H1 (cell line): Measurements from ENCODE around the gene KCNMA1. TPM values are rescaled to one million over a fixed set of nuclear protein-coding genes. Genes with fewer than 3 reads are reported as not detected.

Source experiments
- CTCF ChIA-PET: fragments of 300-600 bp; sonication (Branson Sonifier 250); formaldehyde crosslinking; loops from one replicate; lab custom pipeline; 2021; ENCODE audit not compliant: partially characterized antibody; lab: Charles Lee
- POLR2A ChIA-PET: fragments of 300-600 bp; sonication (Branson Sonifier 250); formaldehyde crosslinking; loops from one replicate; lab custom pipeline; 2021; ENCODE audit warnings: inconsistent platforms; ENCODE audit not compliant: partially characterized antibody; lab: Charles Lee
- DNase-seq, 2 experiments: peaks; one replicate each; pipeline versions ENCODE4 v3.0.0 to v3.0.0-alpha.2; 2010 to 2022; ENCODE audit warnings: low spot score in 2 of 2, low read depth in 1 of 2, mixed read lengths in 1 of 2
- FAIRE-seq: peaks from 2 replicates; lab custom pipeline; 2011; peaks lifted over from hg19 to GRCh38; lab: Jason Lieb, UNC
- H2AFZ ChIP-seq: 2 replicates; pipeline ENCODE4 v1.8.1; 2012; ENCODE audit warnings: low read length, inconsistent platforms
- H2AK5ac ChIP-seq: 2 replicates; pipeline ENCODE4 v1.6.1; 2013; ENCODE audit warnings: low read depth, low read length
- H2BK120ac ChIP-seq: replicated peaks from 2 replicates; pipeline ENCODE3; 2013; ENCODE audit warnings: low read depth, low read length, inconsistent platforms
- H2BK12ac ChIP-seq: 2 replicates; pipeline ENCODE4 v1.6.1; 2013; ENCODE audit warnings: low read depth, low read length
- H2BK15ac ChIP-seq: 2 replicates; pipeline ENCODE4 v1.6.1; 2013; ENCODE audit warnings: low read length
- H2BK20ac ChIP-seq: 2 replicates; pipeline ENCODE4 v1.6.1; 2013; ENCODE audit warnings: low read length
- H2BK5ac ChIP-seq: 2 replicates; pipeline ENCODE4 v1.6.1; 2013; ENCODE audit warnings: low read depth, low read length
- H3K14ac ChIP-seq: 2 replicates; pipeline ENCODE4 v1.6.1; 2013; ENCODE audit warnings: inconsistent platforms; ENCODE audit not compliant: insufficient read length
- H3K18ac ChIP-seq: 2 replicates; pipeline ENCODE4 v1.6.1; 2013; ENCODE audit warnings: low read length; ENCODE audit errors: extremely low read depth
- H3K23ac ChIP-seq: 2 replicates; pipeline ENCODE4 v1.6.1; 2013; ENCODE audit warnings: inconsistent platforms; ENCODE audit not compliant: insufficient read length
- H3K23me2 ChIP-seq: 2 replicates; pipeline ENCODE4 v1.6.1; 2013; ENCODE audit warnings: low read depth, low read length
- H3K27ac ChIP-seq: 2 replicates; pipeline ENCODE4 v1.6.1; 2011; ENCODE audit warnings: low read depth, low read length, inconsistent platforms
- H3K27me3 ChIP-seq, 4 experiments: replicated peaks in 1 of 4; 1 replicate in 1 of 4; 2 replicates in 3 of 4; pipeline versions ENCODE4 v1.6.1 to v1.8.1; 2011 to 2013; ENCODE audit warnings: low read length in 3 of 4, mild to moderate bottlenecking in 3 of 4, inconsistent platforms in 2 of 4, mixed read lengths in 2 of 4, moderate library complexity in 1 of 4; ENCODE audit not compliant: control insufficient read depth in 3 of 4, insufficient read depth in 3 of 4; ENCODE audit errors: extremely low read depth in 1 of 4
- H3K36me3 ChIP-seq, 4 experiments: 2 replicates each; pipeline versions ENCODE4 v1.6.1 to v1.8.1; 2011 to 2013; ENCODE audit warnings: mild to moderate bottlenecking in 4 of 4, low read length in 3 of 4, moderate library complexity in 2 of 4, control low read depth in 1 of 4, inconsistent platforms in 1 of 4; ENCODE audit not compliant: insufficient read depth in 4 of 4, control insufficient read depth in 2 of 4
- H3K4ac ChIP-seq: replicated peaks from 2 replicates; pipeline ENCODE3; 2013; ENCODE audit warnings: low read length, low read depth, mixed read lengths, inconsistent platforms; ENCODE audit not compliant: insufficient read length
- H3K4me1 ChIP-seq, 4 experiments: replicated peaks in 1 of 4; 1 replicate in 1 of 4; 2 replicates in 3 of 4; pipeline versions ENCODE4 v1.6.1 to v1.8.1; 2011 to 2013; ENCODE audit warnings: low read length in 3 of 4, inconsistent platforms in 2 of 4, mixed read lengths in 1 of 4; ENCODE audit not compliant: insufficient read depth in 4 of 4, control insufficient read depth in 3 of 4
- H3K4me2 ChIP-seq, 2 experiments: 2 replicates each; pipeline versions ENCODE4 v1.6.1 to v1.8.1; 2011 to 2013; ENCODE audit warnings: low read depth in 2 of 2, low read length in 2 of 2, control low read depth in 1 of 2, inconsistent platforms in 1 of 2, mild to moderate bottlenecking in 1 of 2; ENCODE audit not compliant: insufficient read depth in 1 of 2
- H3K4me3 ChIP-seq, 4 experiments: fragments of 200-600, 300-600 bp in 1 of 4; sonication (generic), shearing (Covaris generic), sonication (Bioruptor Twin) in 1 of 4; 2 replicates each; pipeline versions ENCODE4 v1.5.1 to v1.8.1; 2011 to 2016; ENCODE audit warnings: low read length in 4 of 4, low read depth in 3 of 4, control low read depth in 2 of 4, inconsistent platforms in 2 of 4, mild to moderate bottlenecking in 2 of 4, mixed read lengths in 1 of 4, moderate library complexity in 1 of 4; ENCODE audit not compliant: insufficient read depth in 2 of 4; ENCODE audit errors: extremely low read depth in 1 of 4
- H3K56ac ChIP-seq: replicated peaks from 2 replicates; pipeline ENCODE3; 2013; ENCODE audit warnings: low read depth, mild to moderate bottlenecking, mixed read lengths, low read length, inconsistent platforms; ENCODE audit not compliant: insufficient read length
- H3K79me1 ChIP-seq: 2 replicates; pipeline ENCODE4 v1.6.1; 2013; ENCODE audit warnings: low read depth, low read length, control low read depth
- H3K79me2 ChIP-seq, 2 experiments: 2 replicates each; pipeline versions ENCODE4 v1.6.1 to v1.8.1; 2012 to 2013; ENCODE audit warnings: low read length in 2 of 2, mild to moderate bottlenecking in 2 of 2, inconsistent platforms in 1 of 2; ENCODE audit not compliant: insufficient read depth in 2 of 2, control insufficient read depth in 1 of 2
- H3K9ac ChIP-seq, 4 experiments: replicated peaks in 1 of 4; 1 replicate in 1 of 4; 2 replicates in 3 of 4; pipeline versions ENCODE4 v1.6.1 to v1.8.1; 2011 to 2013; ENCODE audit warnings: low read depth in 3 of 4, low read length in 3 of 4, control low read depth in 2 of 4, mild to moderate bottlenecking in 2 of 4, moderate library complexity in 2 of 4, inconsistent platforms in 1 of 4; ENCODE audit errors: extremely low read depth in 1 of 4
- H3K9me3 ChIP-seq, 2 experiments: 2 replicates each; pipeline versions ENCODE4 v1.6.1 to v1.8.1; 2012 to 2013; ENCODE audit warnings: mild to moderate bottlenecking in 2 of 2, moderate library complexity in 2 of 2, control low read depth in 1 of 2, inconsistent platforms in 1 of 2, low read depth in 1 of 2, low read length in 1 of 2, mixed read lengths in 1 of 2; ENCODE audit not compliant: insufficient read depth in 2 of 2
- H4K20me1 ChIP-seq, 2 experiments: replicated peaks in 1 of 2; 2 replicates each; pipeline versions ENCODE3 to v1.8.1; 2011 to 2013; ENCODE audit warnings: inconsistent platforms in 2 of 2, low read length in 2 of 2, mild to moderate bottlenecking in 1 of 2; ENCODE audit not compliant: insufficient read depth in 2 of 2, control insufficient read depth in 1 of 2
- H4K5ac ChIP-seq: 2 replicates; pipeline ENCODE4 v1.6.1; 2013; ENCODE audit warnings: low read length, low read depth, mixed read lengths, inconsistent platforms; ENCODE audit not compliant: insufficient read length
- H4K8ac ChIP-seq: 2 replicates; pipeline ENCODE4 v1.8.0; 2013; ENCODE audit warnings: mild to moderate bottlenecking, moderate library complexity, low read length, inconsistent platforms; ENCODE audit not compliant: insufficient read depth; ENCODE audit errors: extremely low read depth
- H4K91ac ChIP-seq: replicated peaks from 2 replicates; pipeline ENCODE3; 2013; ENCODE audit warnings: low read length, mixed read lengths, inconsistent platforms; ENCODE audit not compliant: insufficient read length
- NRF1 ChIP-seq: IDR thresholded peaks from 2 replicates; pipeline ENCODE4 v1.6.1; 2011; ENCODE audit warnings: mild to moderate bottlenecking, low read depth, low read length, improper control_type of control experiment
- POU5F1 ChIP-seq: IDR thresholded peaks from 2 replicates; pipeline ENCODE4 v1.6.1; 2011; ENCODE audit warnings: low read depth, mild to moderate bottlenecking, low read length, moderate library complexity
- SRF ChIP-seq: IDR thresholded peaks from 2 replicates; pipeline ENCODE4 v1.6.1; 2011; ENCODE audit warnings: mild to moderate bottlenecking, low read depth, low read length, moderate library complexity
- ZNF274 ChIP-seq: IDR thresholded peaks from 2 replicates; pipeline ENCODE4 v1.7.0; 2012; ENCODE audit warnings: low read length, borderline replicate concordance; ENCODE audit errors: extremely low read depth
- WGBS, 2 experiments: shearing (Covaris generic) in 1 of 2; methylation state at CpG; one replicate each; pipeline versions ENCODE4 v1.1.6 to v1.1.7; 2013 to 2015; ENCODE audit warnings: low lambda C conversion rate in 2 of 2, mixed read lengths in 2 of 2, inconsistent platforms in 1 of 2, low coverage in 1 of 2, missing lambda C conversion rate in 1 of 2; ENCODE audit not compliant: insufficient replicate concordance in 2 of 2, insufficient coverage in 1 of 2, insufficient read length in 1 of 2; ENCODE audit errors: extremely low coverage in 1 of 2, missing lambda C conversion rate in 1 of 2; 5-methylcytosine and 5-hydroxymethylcytosine counted together
- polyA plus RNA-seq, 7 experiments: library from polyadenylated mRNA; depleted of rRNA in 3 of 7; stranded (reverse) in 5 of 7; unstranded in 2 of 7; fragments of >200 nt in 5 of 7; fragments of 200-250 nt in 2 of 7; gene quantifications; 1 replicate in 5 of 7; 2 replicates in 1 of 7; 4 replicates in 1 of 7; pipeline versions ENCODE4 v1.2.1 to v1.2.3, GENCODE V29; 2011 to 2013; ENCODE audit warnings: missing spikeins in 2 of 7, mixed read lengths in 2 of 7
- total RNA-seq: library from RNA; stranded (reverse); fragmentation: NEBNext Ultra II Directional; extraction: Animal tissue kit (Norgen Biotek cat#: 25700); gene quantifications from 2 replicates; pipeline ENCODE4 v1.2.1, GENCODE V29; 2021

KCNMA1 gene
- total and polyA plus RNA-seq, 2 of the 8 experiments (the other 6 are each of a cell fraction or from before 2014, with no cell fraction given): 10.2 to 11.1 TPM

DNA sequence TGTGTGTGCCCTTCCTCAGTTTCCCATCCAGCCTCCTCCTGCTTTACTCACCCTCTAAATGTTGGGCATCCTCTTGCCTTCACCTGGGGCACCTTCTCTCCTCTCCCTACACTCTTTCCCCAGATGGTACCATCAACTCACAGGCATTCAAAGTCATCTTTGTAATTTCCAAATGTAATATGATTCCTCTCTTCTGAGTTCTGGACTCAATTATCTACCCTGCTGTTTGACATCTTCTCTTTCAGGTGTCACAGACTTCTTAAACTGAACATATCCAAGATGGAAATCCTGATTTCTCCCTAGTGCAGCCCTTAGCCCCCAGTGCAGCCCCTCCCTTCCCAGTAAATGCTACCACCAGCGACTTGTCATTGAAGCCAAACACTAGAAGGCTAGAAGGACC is 422.8 kb downstream of the KCNMA1 start:
- Histone ChIP-seq H3K56ac (no peak overlapping the region), H3K23ac (no peak overlapping the region), H4K5ac (no peak overlapping the region), H3K27me3 (no peaks in the 10 kb centered on the region), H3K79me2 (no peaks in the 10 kb centered on the region), H4K8ac (no peak overlapping the region), H3K4ac (no peak overlapping the region), H3K36me3 (no peaks in the 10 kb centered on the region), H4K91ac (no peak overlapping the region), H3K23me2 (no peaks in the 10 kb centered on the region; the same call in 1 of the 2 replicates), H2AK5ac (no peak overlapping the region), H2BK15ac (no peak overlapping the region), H3K27ac (no peak overlapping the region), H2BK12ac (no peak overlapping the region), H3K14ac (no peak overlapping the region), H2BK20ac (no peak overlapping the region), H3K18ac (no peak overlapping the region), H3K4me2 (no peak overlapping the region), H3K79me1 (no peaks in the 10 kb centered on the region), H3K9ac (no peak overlapping the region), H2BK5ac (no peak overlapping the region), H3K9me3 (no peaks in the 10 kb centered on the region), H3K4me1 (no peaks in the 10 kb centered on the region), H4K20me1 (no peaks in the 10 kb centered on the region), H2BK120ac (no peak overlapping the region), H3K4me3 (no peak overlapping the region), H2AFZ (no peak overlapping the region)
- ChIA-PET POLR2A (no interaction called here), CTCF (interaction anchor here (0.6 kb wide), 1 partner anchor 38 kb away, joined by 4 read pairs; no protein-coding TSS in a partner anchor)
- DNase-seq (no peak), FAIRE-seq (no peak)
- WGBS, 2 experiments: 83% methylated on average over 1 of the region's 1 CpG; no CpG with 5 or more reads in 1 of the 2 experiments
- TF ChIP-seq SRF (no peak), NRF1 (no peak), ZNF274 (no peak), POU5F1 (no peak)
